H9 (cell line): ENCODE data around the gene ZSCAN1. TPM values are rescaled to one million over a fixed set of nuclear protein-coding genes. Genes with fewer than 3 reads are reported as not detected.

ENCODE experiments used
- DNase-seq: peaks from one replicate; pipeline ENCODE4 v3.0.0-alpha.2; 2017
- H2AFZ ChIP-seq: one replicate; pipeline ENCODE4 v1.6.1; 2013; ENCODE audit warnings: mild to moderate bottlenecking, low read length, control low read depth, moderate library complexity
- H2AK5ac ChIP-seq: 2 replicates; pipeline ENCODE4 v1.6.1; 2013; ENCODE audit warnings: low read length, control low read depth, mixed read lengths; ENCODE audit not compliant: insufficient read length
- H2BK120ac ChIP-seq: one replicate; pipeline ENCODE4 v1.6.1; 2013; ENCODE audit warnings: low read depth, mild to moderate bottlenecking, low read length, control low read depth, inconsistent platforms; ENCODE audit not compliant: poor library complexity, severe bottlenecking
- H2BK12ac ChIP-seq: 2 replicates; pipeline ENCODE4 v1.6.1; 2013; ENCODE audit warnings: low read length, control low read depth, mixed read lengths, low read depth; ENCODE audit not compliant: insufficient read length
- H2BK15ac ChIP-seq: 2 replicates; pipeline ENCODE4 v1.6.1; 2013; ENCODE audit warnings: low read depth, low read length, control low read depth
- H2BK20ac ChIP-seq: one replicate; pipeline ENCODE4 v1.6.1; 2013; ENCODE audit warnings: low read depth, mild to moderate bottlenecking, low read length, control low read depth, inconsistent platforms; ENCODE audit not compliant: poor library complexity, severe bottlenecking
- H2BK5ac ChIP-seq: 2 replicates; pipeline ENCODE4 v1.6.1; 2013; ENCODE audit warnings: low read length, control low read depth, mixed read lengths; ENCODE audit not compliant: insufficient read length
- H3K14ac ChIP-seq: 2 replicates; pipeline ENCODE4 v1.6.1; 2013; ENCODE audit warnings: low read length, control low read depth; ENCODE audit not compliant: insufficient read depth
- H3K18ac ChIP-seq: 2 replicates; pipeline ENCODE4 v1.6.1; 2013; ENCODE audit warnings: low read depth, mild to moderate bottlenecking, mixed read lengths, low read length, control low read depth; ENCODE audit not compliant: insufficient read length
- H3K23ac ChIP-seq: 2 replicates; pipeline ENCODE4 v1.6.1; 2013; ENCODE audit warnings: low read length, control low read depth, mixed read lengths, low read depth; ENCODE audit not compliant: insufficient read length
- H3K23me2 ChIP-seq: 2 replicates; pipeline ENCODE4 v1.6.1; 2013; ENCODE audit warnings: low read depth, mild to moderate bottlenecking, mixed read lengths, low read length, control low read depth; ENCODE audit not compliant: insufficient read length, poor library complexity, severe bottlenecking
- H3K27ac ChIP-seq: 2 replicates; pipeline ENCODE4 v1.5.1; 2013; ENCODE audit warnings: low read length, control low read depth, mixed read lengths, low read depth; ENCODE audit not compliant: insufficient read length
- H3K27me3 ChIP-seq: 2 replicates; pipeline ENCODE4 v1.6.1; 2013; ENCODE audit warnings: low read length, control low read depth, inconsistent platforms; ENCODE audit not compliant: insufficient read depth
- H3K4ac ChIP-seq: 2 replicates; pipeline ENCODE4 v1.6.1; 2013; ENCODE audit warnings: low read depth, mild to moderate bottlenecking, control low read depth, inconsistent platforms, low read length, moderate library complexity
- H3K4me1 ChIP-seq: 2 replicates; pipeline ENCODE4 v1.6.1; 2013; ENCODE audit warnings: low read length, control low read depth, inconsistent platforms; ENCODE audit not compliant: insufficient read depth
- H3K4me2 ChIP-seq: 2 replicates; pipeline ENCODE4 v1.6.1; 2013; ENCODE audit warnings: low read length, control low read depth, mixed read lengths; ENCODE audit not compliant: insufficient read length, insufficient read depth
- H3K56ac ChIP-seq: 2 replicates; pipeline ENCODE4 v1.6.1; 2013; ENCODE audit warnings: low read depth, mild to moderate bottlenecking, mixed read lengths, low read length, control low read depth; ENCODE audit not compliant: insufficient read length
- H3K79me1 ChIP-seq: 2 replicates; pipeline ENCODE4 v1.6.1; 2013; ENCODE audit warnings: low read depth, mild to moderate bottlenecking, moderate library complexity, low read length, control low read depth, inconsistent platforms; ENCODE audit not compliant: insufficient read depth, poor library complexity, severe bottlenecking
- H3K79me2 ChIP-seq: 2 replicates; pipeline ENCODE4 v1.6.1; 2013; ENCODE audit warnings: low read length, control low read depth, inconsistent platforms; ENCODE audit not compliant: insufficient read depth
- H3K9ac ChIP-seq: 2 replicates; pipeline ENCODE4 v1.6.1; 2013; ENCODE audit warnings: low read length, control low read depth, mixed read lengths; ENCODE audit not compliant: insufficient read length; ENCODE audit errors: extremely low read depth
- H3K9me3 ChIP-seq: one replicate; pipeline ENCODE4 v1.6.1; 2013; ENCODE audit warnings: low read depth, low read length, inconsistent platforms; ENCODE audit not compliant: control insufficient read depth
- H3T11ph ChIP-seq: one replicate; pipeline ENCODE4 v1.6.1; 2013; ENCODE audit warnings: mild to moderate bottlenecking, low read length, control low read depth, inconsistent platforms
- H4K20me1 ChIP-seq: one replicate; pipeline ENCODE4 v1.6.1; 2013; ENCODE audit not compliant: control insufficient read depth, insufficient read length, insufficient read depth
- H4K5ac ChIP-seq: 2 replicates; pipeline ENCODE4 v1.6.1; 2013; ENCODE audit warnings: low read depth, mild to moderate bottlenecking, mixed read lengths, low read length, control low read depth; ENCODE audit not compliant: insufficient read length
- H4K8ac ChIP-seq: replicated peaks from 2 replicates; pipeline ENCODE4 v1.6.1; 2013; ENCODE audit warnings: low read length, control low read depth, mixed read lengths, low read depth; ENCODE audit not compliant: insufficient read length
- H4K91ac ChIP-seq: 2 replicates; pipeline ENCODE4 v1.6.1; 2013; ENCODE audit warnings: low read depth, mild to moderate bottlenecking, moderate library complexity, mixed read lengths, low read length, control low read depth; ENCODE audit not compliant: insufficient read length
- H3K27ac Mint-ChIP-seq, 3 experiments: 2 replicates in 2 of 3; 3 replicates in 1 of 3; pipeline ENCODE4 v1.8.0; 2020 to 2021; ENCODE audit warnings: mixed read lengths in 3 of 3, mild to moderate bottlenecking in 1 of 3, moderate library complexity in 1 of 3
- H3K27me3 Mint-ChIP-seq: 2 replicates; pipeline ENCODE4 v1.8.0; 2021; ENCODE audit warnings: low read depth, mild to moderate bottlenecking, moderate library complexity, mixed read lengths
- H3K36me3 Mint-ChIP-seq, 3 experiments: 2 replicates in 2 of 3; 3 replicates in 1 of 3; pipeline ENCODE4 v1.8.0; 2020 to 2021; ENCODE audit warnings: low read depth in 3 of 3, mixed read lengths in 3 of 3; ENCODE audit not compliant: insufficient read depth in 1 of 3
- H3K4me1 Mint-ChIP-seq, 2 experiments: 2 replicates each; pipeline ENCODE4 v1.8.0; 2020; ENCODE audit warnings: mixed read lengths in 2 of 2
- H3K4me3 Mint-ChIP-seq, 2 experiments: 2 replicates in 1 of 2; 3 replicates in 1 of 2; pipeline ENCODE4 v1.8.0; 2020 to 2021; ENCODE audit warnings: mild to moderate bottlenecking in 2 of 2, mixed read lengths in 2 of 2, moderate library complexity in 1 of 2
- H3K9me3 Mint-ChIP-seq, 2 experiments: 2 replicates in 1 of 2; 3 replicates in 1 of 2; pipeline ENCODE4 v1.8.0; 2020; ENCODE audit warnings: mild to moderate bottlenecking in 2 of 2, mixed read lengths in 2 of 2, moderate library complexity in 1 of 2
- CTCF ChIP-seq: fragments of 200-600 bp; sonication (generic); conservative IDR thresholded peaks from 3 replicates; pipeline ENCODE4 v1.8.0; 2021; ENCODE audit warnings: antibody characterized with exemption, mild to moderate bottlenecking
- WGBS: extraction: QIAGEN DNeasy Blood & Tissue Kit; methylation state at CpG from one replicate; pipeline ENCODE4 v1.1.7; 2013; ENCODE audit warnings: missing lambda C conversion rate, low lambda C conversion rate, mixed read lengths; ENCODE audit not compliant: insufficient read length; ENCODE audit errors: extremely low coverage; 5-methylcytosine and 5-hydroxymethylcytosine counted together
- total RNA-seq: library from RNA; stranded (reverse); gene quantifications from 2 replicates; pipeline ENCODE4 v1.2.1, GENCODE V29; 2021

ZSCAN1 gene
- total RNA-seq, 1 experiment from 2014 or later: 1.2 TPM

DNA sequence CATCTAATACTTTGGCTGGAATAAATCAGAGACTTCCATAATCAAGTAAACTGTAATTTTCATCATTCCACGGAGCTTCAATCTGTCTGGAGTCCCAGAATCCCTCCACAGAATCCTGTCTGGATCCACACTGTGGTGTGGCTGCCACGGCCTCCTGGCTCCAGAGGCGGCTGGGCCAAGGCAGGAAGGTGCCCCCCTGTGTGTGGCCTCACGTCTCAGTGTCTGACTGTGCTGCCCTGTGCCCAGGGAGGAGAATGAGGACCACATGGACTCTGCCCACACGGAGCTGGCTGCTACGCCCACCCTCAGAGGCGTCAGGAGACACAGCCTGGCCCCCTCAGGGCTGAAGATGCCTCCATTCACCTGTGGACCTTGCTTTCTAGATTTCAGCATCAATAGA, 13.0 kb downstream of the ZSCAN1 start:
- no peaks in the 10 kb centered on the region for H3K4me1 Mint-ChIP-seq
- peaks cover 4 to 42% (median 16%) of the 10 kb centered on the region in 3 experiments; a peak in 6 of 7 replicates for H3K36me3 Mint-ChIP-seq
- no peak overlapping the region for H3K4me2 ChIP-seq
- no peak overlapping the region for H2BK5ac ChIP-seq
- H3K9ac ChIP-seq: no peak overlapping the region
- no peak overlapping the region for H3K27ac ChIP-seq
- H4K91ac ChIP-seq: no peak overlapping the region
- H4K5ac ChIP-seq: no peak overlapping the region
- no peaks in the 10 kb centered on the region for H4K20me1 ChIP-seq
- no peak overlapping the region for H3K56ac ChIP-seq
- H3K27me3 ChIP-seq: no peaks in the 10 kb centered on the region; the same call in 1 of the 2 replicates
- H2AK5ac ChIP-seq: no peak overlapping the region
- no peak overlapping the region for H3K18ac ChIP-seq
- no CpG with 5 or more reads among the region's 7 CpGs for WGBS
- no peak for DNase-seq
- no peak overlapping the region for H4K8ac ChIP-seq
- no peaks in the 10 kb centered on the region for H3K23me2 ChIP-seq
- no peak overlapping the region for H2BK12ac ChIP-seq
- peaks cover 41% of the 10 kb centered on the region for H3K9me3 ChIP-seq
- H3T11ph ChIP-seq: no peak overlapping the region
- peaks cover 75 to 84% of the 10 kb centered on the region in 2 experiments for H3K9me3 Mint-ChIP-seq
- no peak for TF ChIP-seq CTCF
- peaks cover 49% of the 10 kb centered on the region for H3K27me3 Mint-ChIP-seq
- H2BK120ac ChIP-seq: no peak overlapping the region
- H3K4me1 ChIP-seq: no peaks in the 10 kb centered on the region
- no peak overlapping the region for H2AFZ ChIP-seq
- no peak overlapping the region for H3K4ac ChIP-seq
- no peak overlapping the region for H2BK15ac ChIP-seq
- no peak overlapping the region for H3K23ac ChIP-seq
- H3K4me3 Mint-ChIP-seq: no peak overlapping the region
- H3K27ac Mint-ChIP-seq: no peak overlapping the region
- H3K14ac ChIP-seq: no peak overlapping the region
- no peaks in the 10 kb centered on the region for H3K79me1 ChIP-seq
- H3K79me2 ChIP-seq: no peaks in the 10 kb centered on the region
- H2BK20ac ChIP-seq: no peak overlapping the region
